Stimulated activated CD8-positive, alpha-beta memory T cell treated with anti-CD3 and anti-CD28 coated beads, Interleukin-4, amount 100 ng/mL, for 4 hours (primary cell): ENCODE results near the gene NADSYN1.

Experiments used
- DNase-seq, 2 donors: peaks; one replicate each; pipeline ENCODE4 v3.0.0-alpha.2; 2020; ENCODE audit warnings: low read depth in 2 of 2, low spot score in 1 of 2

NADSYN1 gene

GRCh38 chr11:71544525-71545214 is 91.7 kb downstream of the NADSYN1 start:
- DNase-seq, result no peak

- no peak for DNase-seq
Observed at GRCh38 chr11:71545405-71545966, 92.5 kb downstream of the NADSYN1 start.

- no peak for DNase-seq
Observed at GRCh38 chr11:71548120-71548519, 95.1 kb downstream of the NADSYN1 start, which contains the start of gene KRTAP5-9. Gene KRTAP5-9 (plus strand): TSS chr11:71548420. CDS start chr11:71548658, 238 bp downstream.

GRCh38 chr11:71548716-71549151 is 95.7 kb downstream of the NADSYN1 start:
- no peak for DNase-seq
